ENCODE data around the gene CEACAM20. TPM values are rescaled to one million over a fixed set of nuclear protein-coding genes. Genes with fewer than 3 reads are reported as not detected.
"Not testable (repeated sequence)": the region's sequence is repeated elsewhere in the genome, so short reads cannot be mapped to it uniquely, and the experiment has no call there.

The CEACAM20 gene
- total RNA-seq, 2 donors from 2014 or later: not detected

- Mint-ChIP-seq H3K4me1 (no peaks in the 10 kb centered on the region), H3K36me3 (ENCODE audit: low read depth) (no peaks in the 10 kb centered on the region), H3K27ac (no peak overlapping the region), H3K4me3 (no peak overlapping the region), H3K9me3 (peaks cover 5% of the 10 kb centered on the region), H3K27me3 (peaks cover 16% of the 10 kb centered on the region)
- ATAC-seq (replicated peaks): no peak
These were observed 28.5 kb upstream of the CEACAM20 start for GRCh38 chr19:44557933-44558332.

DNA sequence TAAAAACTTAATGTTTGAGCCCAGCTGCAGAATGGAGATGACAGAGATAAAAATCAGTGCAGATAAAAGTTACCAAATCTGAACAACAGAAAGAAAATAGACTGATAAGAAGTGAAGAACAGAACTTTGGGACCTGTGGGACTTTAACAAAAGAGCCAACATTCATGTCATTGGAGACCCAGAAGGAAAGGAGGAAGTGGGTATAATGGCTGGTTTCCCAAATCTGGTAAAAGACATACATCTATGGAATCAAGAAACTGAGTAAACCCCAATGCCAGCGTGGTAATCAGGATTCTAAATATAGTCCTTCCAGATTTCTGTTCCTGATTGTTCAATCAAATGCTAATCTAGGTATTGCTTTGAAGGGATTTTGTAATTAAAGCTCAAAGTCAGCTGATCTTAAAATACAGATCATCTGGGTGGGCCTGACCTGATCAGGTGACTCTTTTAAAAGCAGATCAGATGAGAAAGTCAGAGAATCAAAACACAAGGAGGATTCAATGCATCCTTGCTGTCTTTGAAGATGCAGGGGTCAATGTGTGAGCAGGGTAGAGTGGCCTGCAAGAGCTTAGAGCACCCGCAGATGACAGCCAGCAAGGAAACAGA lies 25.3 kb upstream of the CEACAM20 start:
- Mint-ChIP-seq H3K4me3 (no peak overlapping the region), H3K4me1 (no peaks in the 10 kb centered on the region), H3K27me3 (peaks cover 12% of the 10 kb centered on the region), H3K27ac (no peak overlapping the region), H3K9me3 (peaks cover 5% of the 10 kb centered on the region), H3K36me3 (ENCODE audit: low read depth) (no peaks in the 10 kb centered on the region)
- ATAC-seq (replicated peaks): no peak

- no peak for ATAC-seq (replicated peaks)
- Mint-ChIP-seq H3K9me3 (peaks cover 5% of the 10 kb centered on the region), H3K36me3 (ENCODE audit: low read depth) (no peaks in the 10 kb centered on the region), H3K27ac (no peak overlapping the region), H3K27me3 (peaks cover 12% of the 10 kb centered on the region), H3K4me3 (no peak overlapping the region), H3K4me1 (no peaks in the 10 kb centered on the region)
These were observed 24.1 kb upstream of the CEACAM20 start for GRCh38 chr19:44553478-44554171.

- peaks cover 12% of the 10 kb centered on the region for H3K27me3 Mint-ChIP-seq
- H3K4me3 Mint-ChIP-seq: no peak overlapping the region
- no peaks in the 10 kb centered on the region for H3K4me1 Mint-ChIP-seq
- no peaks in the 10 kb centered on the region for H3K36me3 Mint-ChIP-seq (ENCODE audit: low read depth)
- H3K9me3 Mint-ChIP-seq: peaks cover 6% of the 10 kb centered on the region
- H3K27ac Mint-ChIP-seq: no peak overlapping the region
- peak; percentile 51 for ATAC-seq (replicated peaks)
These were observed 22.8 kb upstream of the CEACAM20 start for GRCh38 chr19:44552324-44552723.

- H3K27ac Mint-ChIP-seq: no peak overlapping the region
- H3K9me3 Mint-ChIP-seq: peaks cover 10% of the 10 kb centered on the region
- peaks cover 12% of the 10 kb centered on the region for H3K27me3 Mint-ChIP-seq
- no peak overlapping the region for H3K4me3 Mint-ChIP-seq
- no peaks in the 10 kb centered on the region for H3K36me3 Mint-ChIP-seq (ENCODE audit: low read depth)
- no peaks in the 10 kb centered on the region for H3K4me1 Mint-ChIP-seq
- ATAC-seq (replicated peaks): no peak
These were observed 22.4 kb upstream of the CEACAM20 start for GRCh38 chr19:44551850-44552249.

- H3K9me3 Mint-ChIP-seq; H3K27ac Mint-ChIP-seq; H3K27me3 Mint-ChIP-seq; H3K36me3 Mint-ChIP-seq (ENCODE audit: low read depth); H3K4me1 Mint-ChIP-seq; H3K4me3 Mint-ChIP-seq; ATAC-seq (replicated peaks): not testable (repeated sequence)
These were observed 21.5 kb upstream of the CEACAM20 start for GRCh38 chr19:44550976-44551375.

GRCh38 chr19:44549507-44549906 lies 20.0 kb upstream of the CEACAM20 start:
- H3K4me3 Mint-ChIP-seq: no peak overlapping the region
- no peaks in the 10 kb centered on the region for H3K4me1 Mint-ChIP-seq
- H3K36me3 Mint-ChIP-seq (ENCODE audit: low read depth): no peaks in the 10 kb centered on the region
- peaks cover 12% of the 10 kb centered on the region for H3K9me3 Mint-ChIP-seq
- no peak for ATAC-seq (replicated peaks)
- H3K27ac Mint-ChIP-seq: no peak overlapping the region
- peaks cover 8% of the 10 kb centered on the region for H3K27me3 Mint-ChIP-seq

DNA sequence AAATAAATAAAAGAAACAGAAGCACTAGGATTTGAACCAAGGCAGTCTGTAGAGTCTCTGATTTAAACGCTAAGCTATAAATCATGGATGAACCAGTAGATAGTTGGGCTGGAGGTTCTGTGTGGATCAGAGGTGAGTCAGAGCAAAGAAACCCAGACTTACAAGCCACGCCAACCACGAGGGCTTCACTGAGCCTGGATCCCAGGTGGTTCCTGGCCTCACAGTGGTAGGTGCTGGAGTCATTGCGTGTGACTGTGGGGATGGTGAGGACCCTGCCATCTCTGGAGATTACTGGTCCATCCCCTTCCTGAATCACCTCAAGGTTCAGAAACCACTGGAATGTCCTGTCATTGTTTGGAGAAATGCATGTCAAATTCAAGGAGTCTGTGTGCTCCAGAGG lies 19.3 kb upstream of the CEACAM20 start:
- peaks cover 20% of the 10 kb centered on the region for H3K9me3 Mint-ChIP-seq
- H3K36me3 Mint-ChIP-seq (ENCODE audit: low read depth): no peaks in the 10 kb centered on the region
- H3K27me3 Mint-ChIP-seq: peaks cover 12% of the 10 kb centered on the region
- no peak overlapping the region for H3K27ac Mint-ChIP-seq
- no peak for ATAC-seq (replicated peaks)
- no peaks in the 10 kb centered on the region for H3K4me1 Mint-ChIP-seq
- no peak overlapping the region for H3K4me3 Mint-ChIP-seq

DNA sequence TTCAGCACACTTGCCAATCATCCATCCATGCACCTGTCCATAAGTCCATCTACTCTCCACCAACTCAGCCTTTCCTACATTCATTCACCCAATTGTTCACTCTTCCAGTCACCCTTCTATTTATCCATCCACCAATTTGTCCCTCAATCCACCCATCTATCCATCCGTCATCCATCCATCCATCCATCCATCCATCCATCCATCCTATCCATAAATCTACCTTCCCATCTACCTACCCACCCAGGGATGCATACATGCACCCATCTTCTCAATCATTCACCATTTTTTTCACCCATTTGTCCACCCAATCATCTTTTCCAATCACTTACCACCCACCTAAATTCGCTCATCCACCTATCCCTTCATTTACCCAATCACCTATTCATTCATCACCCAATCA lies 14.6 kb upstream of the CEACAM20 start:
- no peak for ATAC-seq (replicated peaks)
- no peak overlapping the region for H3K27ac Mint-ChIP-seq
- no peaks in the 10 kb centered on the region for H3K4me1 Mint-ChIP-seq
- peaks cover 28% of the 10 kb centered on the region for H3K9me3 Mint-ChIP-seq
- no peaks in the 10 kb centered on the region for H3K36me3 Mint-ChIP-seq (ENCODE audit: low read depth)
- peaks cover 21% of the 10 kb centered on the region for H3K27me3 Mint-ChIP-seq
- H3K4me3 Mint-ChIP-seq: no peak overlapping the region

DNA sequence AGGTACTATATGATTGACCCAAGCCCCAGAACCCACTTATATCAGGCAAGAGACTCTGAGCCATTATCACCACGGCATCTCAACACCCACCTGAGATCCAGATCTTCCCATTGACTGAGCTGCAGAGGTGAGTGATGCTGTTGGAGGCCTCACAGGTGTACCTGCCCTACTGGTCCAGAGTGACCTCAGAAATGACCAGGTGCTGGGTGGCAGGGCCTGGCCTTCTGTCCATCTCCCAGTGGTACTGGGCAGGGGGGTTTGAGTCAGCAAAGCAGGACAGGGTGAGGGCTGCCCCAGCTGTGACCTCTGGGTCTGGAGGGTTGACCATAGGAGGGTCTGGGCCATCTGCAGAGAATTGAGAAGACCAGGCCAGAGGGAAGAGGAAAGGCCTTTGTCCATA lies 13.2 kb upstream of the CEACAM20 start:
- no peak for ATAC-seq (replicated peaks)
- Mint-ChIP-seq H3K27ac (no peak overlapping the region), H3K36me3 (ENCODE audit: low read depth) (no peaks in the 10 kb centered on the region), H3K4me3 (no peak overlapping the region), H3K4me1 (no peaks in the 10 kb centered on the region), H3K27me3 (peaks cover 28% of the 10 kb centered on the region), H3K9me3 (peaks cover 35% of the 10 kb centered on the region)

- ATAC-seq (replicated peaks): no peak
- no peaks in the 10 kb centered on the region for H3K36me3 Mint-ChIP-seq (ENCODE audit: low read depth)
- H3K27me3 Mint-ChIP-seq: peaks cover 32% of the 10 kb centered on the region
- H3K27ac Mint-ChIP-seq: no peak overlapping the region
- H3K4me1 Mint-ChIP-seq: no peaks in the 10 kb centered on the region
- H3K4me3 Mint-ChIP-seq: no peak overlapping the region
- H3K9me3 Mint-ChIP-seq: peaks cover 36% of the 10 kb centered on the region
These were observed 11.3 kb upstream of the CEACAM20 start for GRCh38 chr19:44540736-44541135.

DNA sequence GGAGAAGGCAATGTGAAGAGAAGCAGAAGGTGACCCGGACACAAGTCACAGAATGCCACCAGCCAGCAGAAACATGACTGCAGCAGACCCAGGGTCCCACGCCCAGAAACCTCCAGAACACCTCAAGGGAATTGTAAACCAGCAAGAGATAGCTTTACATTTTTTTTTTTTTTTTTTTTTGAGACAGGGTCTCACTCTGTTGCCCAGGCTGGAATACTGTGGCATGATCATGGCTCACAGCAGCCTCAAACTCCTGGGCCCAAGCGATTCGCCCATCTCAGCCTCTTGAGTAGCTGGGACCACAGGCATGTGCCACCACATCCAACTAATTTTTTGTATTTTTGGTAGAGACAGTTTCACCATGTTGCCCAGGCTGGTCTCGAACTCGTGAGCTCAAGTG lies 10.5 kb upstream of the CEACAM20 start:
- no peak overlapping the region for H3K4me3 Mint-ChIP-seq
- no peak overlapping the region for H3K27ac Mint-ChIP-seq
- peaks cover 39% of the 10 kb centered on the region for H3K9me3 Mint-ChIP-seq
- H3K4me1 Mint-ChIP-seq: no peaks in the 10 kb centered on the region
- peaks cover 32% of the 10 kb centered on the region for H3K27me3 Mint-ChIP-seq
- no peak for ATAC-seq (replicated peaks)
- no peaks in the 10 kb centered on the region for H3K36me3 Mint-ChIP-seq (ENCODE audit: low read depth)

GRCh38 chr19:44539236-44539826 lies 9.9 kb upstream of the CEACAM20 start:
- Mint-ChIP-seq H3K27ac (no peak overlapping the region), H3K9me3 (peaks cover 35% of the 10 kb centered on the region), H3K4me3 (no peak overlapping the region), H3K36me3 (ENCODE audit: low read depth) (no peaks in the 10 kb centered on the region), H3K4me1 (no peaks in the 10 kb centered on the region), H3K27me3 (peaks cover 31% of the 10 kb centered on the region)
- ATAC-seq (replicated peaks): no peak

GRCh38 chr19:44535361-44535760 lies 5.9 kb upstream of the CEACAM20 start:
- not testable (repeated sequence) for H3K27ac Mint-ChIP-seq; ATAC-seq (replicated peaks); H3K4me3 Mint-ChIP-seq; H3K36me3 Mint-ChIP-seq (ENCODE audit: low read depth); H3K4me1 Mint-ChIP-seq
- Mint-ChIP-seq H3K9me3 (peaks cover 28% of the 10 kb centered on the region), H3K27me3 (peaks cover 30% of the 10 kb centered on the region)

- Mint-ChIP-seq H3K4me1 (peaks cover 5% of the 10 kb centered on the region), H3K27me3 (peaks cover 23% of the 10 kb centered on the region), H3K9me3 (peaks cover 20% of the 10 kb centered on the region), H3K27ac (no peak overlapping the region), H3K36me3 (ENCODE audit: low read depth) (no peaks in the 10 kb centered on the region), H3K4me3 (no peak overlapping the region)
- ATAC-seq (replicated peaks): no peak
These were observed 3.3 kb upstream of the CEACAM20 start for GRCh38 chr19:44532819-44533218.
